GM21528 (cell line): ENCODE results near the gene RPL6.
"Not testable (repeated sequence)": the region's sequence is repeated elsewhere in the genome, so short reads cannot be mapped to it uniquely, and the experiment has no call there.

Experiments used
- ATAC-seq: cut with Tn5 transposase; IDR thresholded peaks from one replicate; pipeline ENCODE4 v1.9.1; 2021; ENCODE audit warnings: mild to moderate bottlenecking, moderate library complexity; ENCODE audit not compliant: unreplicated experiment, low FRiP score

RPL6 gene

GRCh38 chr12:112409064-112409905 lies at the start of gene RPL6:
TSS of gene RPL6 (minus strand) at chr12:112409605. CDS start at chr12:112408656, 949 bp downstream.
- ATAC-seq, result peak; percentile 87

- no peak for ATAC-seq
These were observed 49.3 kb upstream of the RPL6 start for GRCh38 chr12:112458751-112459150.

GRCh38 chr12:112458330-112458729 lies 48.9 kb upstream of the RPL6 start:
- no peak for ATAC-seq

DNA sequence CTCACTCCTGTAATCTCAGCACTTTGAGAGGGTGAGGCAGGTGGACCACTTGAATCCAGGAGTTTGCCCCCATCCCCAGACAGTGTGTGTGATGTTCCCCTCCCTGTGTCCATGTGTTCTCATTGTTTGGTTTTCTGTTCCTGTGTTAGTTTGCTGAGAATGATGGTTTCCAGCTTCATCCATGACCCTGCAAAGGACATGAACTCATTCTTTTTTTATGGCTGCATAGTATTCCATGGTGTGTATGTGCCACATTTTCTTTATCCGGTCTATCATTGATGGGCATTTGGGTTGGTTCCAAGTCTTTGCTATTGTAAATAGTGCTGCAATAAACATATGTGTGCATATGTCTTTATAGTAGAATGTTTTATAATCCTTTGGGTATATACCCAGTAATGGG lies 47.7 kb upstream of the RPL6 start:
- not testable (repeated sequence) for ATAC-seq

- no peak for ATAC-seq
These were observed 46.6 kb upstream of the RPL6 start for GRCh38 chr12:112456029-112456428.

- no peak for ATAC-seq
These were observed 41.3 kb upstream of the RPL6 start for GRCh38 chr12:112450725-112451124.

- ATAC-seq, result not testable (repeated sequence)
These were observed 38.8 kb upstream of the RPL6 start for GRCh38 chr12:112448165-112448564.

- ATAC-seq, result no peak
These were observed 37.7 kb upstream of the RPL6 start for GRCh38 chr12:112447106-112447505.

GRCh38 chr12:112446008-112446725 lies 36.8 kb upstream of the RPL6 start:
- ATAC-seq, result no peak

- no peak for ATAC-seq
These were observed 34.5 kb upstream of the RPL6 start for GRCh38 chr12:112443916-112444315.

DNA sequence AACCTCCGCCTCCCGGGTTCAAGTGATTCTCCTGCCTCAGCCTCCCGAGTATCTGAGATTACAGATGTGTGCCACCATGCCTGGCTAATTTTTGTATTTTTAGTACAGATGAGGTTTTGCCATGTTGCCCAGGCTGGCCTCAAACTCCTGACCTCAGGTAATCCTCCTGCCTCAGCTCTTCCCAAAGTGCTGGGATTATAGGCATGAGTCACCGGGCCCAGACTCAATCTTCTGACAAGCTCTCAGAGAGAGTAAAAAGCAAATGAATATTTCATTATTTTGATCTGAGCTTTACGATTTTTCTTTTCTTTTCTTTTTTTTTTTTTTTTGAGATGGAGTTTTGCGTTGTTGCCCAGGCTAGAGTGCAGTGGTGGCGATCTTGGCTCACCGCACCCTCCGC lies 31.2 kb upstream of the RPL6 start:
- not testable (repeated sequence) for ATAC-seq

DNA sequence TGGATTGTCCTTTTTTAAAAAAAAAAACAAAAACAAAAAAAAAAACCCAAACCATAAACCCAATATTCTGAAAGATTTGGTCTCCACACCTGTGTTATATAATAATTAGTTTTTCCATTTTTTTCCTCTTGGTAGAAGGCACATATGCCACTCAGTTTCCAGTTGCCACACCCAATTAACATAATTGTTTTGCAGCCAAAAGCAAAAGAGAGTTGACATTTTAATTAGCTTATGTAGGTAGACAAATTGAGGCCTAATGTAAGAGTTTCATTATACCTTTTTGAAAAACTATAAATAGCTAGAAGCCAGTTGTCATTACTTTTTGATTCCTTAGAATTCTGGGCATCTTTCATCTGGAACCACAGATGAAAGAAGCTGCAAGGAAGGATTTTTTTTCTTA lies 30.4 kb upstream of the RPL6 start:
- ATAC-seq, result no peak

GRCh38 chr12:112438645-112439044 lies 29.2 kb upstream of the RPL6 start:
- ATAC-seq, result not testable (repeated sequence)

GRCh38 chr12:112433551-112433950 lies 24.1 kb upstream of the RPL6 start:
- ATAC-seq, result no peak

DNA sequence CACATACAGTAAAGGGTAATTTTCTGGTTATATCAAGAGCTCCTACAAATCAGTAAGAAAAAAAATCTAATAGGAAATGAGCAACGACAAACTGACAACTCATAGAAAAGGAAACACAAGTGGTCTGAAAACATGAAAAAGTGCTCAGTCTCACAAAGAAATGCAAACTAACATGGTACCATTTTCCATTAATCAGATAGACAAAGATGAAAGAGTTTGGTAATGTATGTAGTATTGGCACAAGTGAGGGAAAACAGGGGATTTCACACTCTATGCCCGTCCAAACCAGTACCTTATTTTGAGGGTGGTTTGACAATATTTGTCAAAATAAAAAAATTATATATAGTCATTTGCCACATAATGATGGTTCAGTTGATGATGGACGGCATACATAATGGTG lies 22.6 kb upstream of the RPL6 start:
- no peak for ATAC-seq

DNA sequence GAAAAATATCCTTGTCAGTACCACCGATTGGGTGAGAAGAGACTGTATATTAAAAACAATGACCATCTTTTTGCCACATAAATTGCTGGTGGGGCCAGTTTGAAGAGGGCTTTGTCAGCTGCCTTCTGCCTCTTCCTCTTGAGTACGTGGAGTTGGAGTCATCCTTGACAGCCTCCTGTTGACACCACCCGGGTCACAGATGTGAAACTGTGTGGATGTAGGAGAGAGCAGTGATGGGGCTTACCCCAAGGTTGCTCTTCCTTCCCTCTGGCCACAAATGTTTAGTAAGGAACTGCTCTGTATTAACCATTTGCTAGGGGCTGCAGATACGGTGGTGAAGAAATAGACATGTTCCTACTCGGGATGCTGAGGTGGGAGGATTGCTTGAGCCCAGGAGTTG lies 21.5 kb upstream of the RPL6 start:
- no peak for ATAC-seq

DNA sequence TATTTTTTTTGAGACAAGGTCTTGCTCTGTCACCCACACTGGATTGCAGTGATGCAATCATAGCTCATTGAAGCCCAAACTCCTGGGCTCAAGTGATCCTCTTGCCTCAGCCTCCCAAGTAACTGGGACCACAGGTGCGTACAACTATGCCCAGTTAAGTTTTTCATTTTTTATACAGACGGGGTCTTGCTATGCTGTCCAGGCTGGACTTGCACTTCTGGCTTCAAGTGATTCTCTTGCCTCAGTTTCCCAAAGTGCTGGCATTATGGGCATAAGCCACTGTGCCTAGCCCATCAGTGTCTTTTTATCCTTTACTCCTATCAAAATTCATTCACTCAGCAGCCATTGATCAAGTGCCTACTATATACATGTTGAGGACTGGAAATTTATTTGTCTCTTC lies 18.4 kb upstream of the RPL6 start:
- no peak for ATAC-seq

DNA sequence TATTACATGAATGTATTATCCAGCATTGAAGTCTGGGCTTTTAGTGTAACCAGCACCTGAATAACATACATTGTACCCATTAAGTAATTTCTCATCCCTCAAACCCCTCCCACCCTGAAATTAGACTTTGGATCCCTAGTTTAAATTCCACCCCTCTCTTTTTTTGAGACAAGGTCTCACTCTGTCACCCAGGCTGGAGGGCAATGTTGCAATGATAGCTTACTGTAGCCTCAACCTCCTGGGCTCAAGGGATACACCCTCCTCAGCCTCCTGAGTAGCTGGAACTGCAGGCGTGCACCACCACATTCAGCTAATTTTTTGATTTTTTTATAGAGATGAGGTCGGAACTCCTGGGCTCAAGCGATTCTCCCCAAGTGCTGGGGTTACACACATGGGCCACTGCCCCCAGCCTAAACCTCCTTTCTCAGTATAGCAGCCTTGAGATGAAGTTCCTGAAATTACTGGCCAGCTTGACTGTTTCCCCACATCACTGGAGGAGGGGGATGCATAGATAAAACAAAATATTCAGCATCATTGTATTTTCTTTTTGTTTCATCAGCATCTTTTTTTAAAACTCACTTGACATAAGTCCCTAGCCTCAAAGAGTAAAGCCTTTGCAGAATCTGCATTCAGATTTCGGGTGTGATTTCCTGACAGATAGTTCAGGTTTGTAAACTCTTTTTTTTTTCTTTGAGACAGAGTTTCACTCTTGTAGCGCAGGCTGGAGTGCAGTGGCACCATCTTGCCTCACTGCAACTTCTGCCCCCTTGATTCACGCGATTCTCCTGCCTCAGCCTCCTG lies 16.4 kb upstream of the RPL6 start:
- ATAC-seq, result no peak

DNA sequence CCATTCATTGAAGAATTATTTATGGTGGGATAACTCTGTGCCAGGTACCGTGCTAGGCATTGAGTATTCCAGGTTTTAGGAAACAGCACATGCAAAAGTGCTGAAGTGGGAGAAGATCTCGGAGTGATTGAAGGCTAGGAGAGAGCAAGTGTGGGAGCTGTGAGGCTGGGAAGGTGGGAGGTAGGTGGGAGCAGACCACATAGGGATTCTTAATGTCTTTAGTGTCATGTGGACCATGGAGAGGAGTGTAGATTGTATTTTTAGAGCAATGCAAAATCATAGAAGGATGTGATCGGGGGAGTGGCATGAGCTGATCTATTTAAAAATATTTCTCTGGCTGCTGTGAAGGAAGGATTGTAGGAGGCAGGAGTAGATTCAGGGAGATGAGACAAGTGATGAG lies 14.7 kb upstream of the RPL6 start:
- ATAC-seq, result no peak

GRCh38 chr12:112422531-112422930 lies 13.1 kb upstream of the RPL6 start:
- no peak for ATAC-seq

GRCh38 chr12:112421363-112421762 lies 12.0 kb upstream of the RPL6 start:
- ATAC-seq, result no peak
